Measurements from ENCODE around the gene PLA2G2C.

DNA sequence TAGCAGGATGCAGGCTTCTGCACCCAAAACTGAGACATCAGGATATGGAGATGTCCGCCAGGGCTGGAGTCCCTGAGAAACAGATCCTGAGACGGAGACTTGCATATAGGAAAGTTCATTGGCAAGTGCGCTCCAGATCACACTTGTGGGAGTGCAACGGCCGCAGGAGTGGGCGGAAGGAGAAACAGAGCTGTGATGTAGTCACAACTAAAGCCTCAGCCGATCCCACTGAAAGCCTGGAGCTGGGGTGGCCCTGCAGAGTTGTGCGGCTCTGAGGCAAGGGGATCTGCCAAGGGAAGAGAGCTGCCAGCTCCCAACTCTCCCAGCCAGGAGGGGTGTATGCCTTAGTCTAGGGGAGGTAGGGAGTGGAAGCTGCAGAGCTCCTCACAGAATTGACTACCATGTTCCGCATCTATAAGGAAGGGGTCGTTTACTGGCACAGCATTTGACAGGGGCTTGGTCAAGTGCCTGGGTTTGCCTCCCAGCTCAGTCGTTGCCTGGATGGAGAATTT lies 42.1 kb upstream of the PLA2G2C start:
- TF ChIP-seq CTCF (IDR thresholded peaks at IDR 0.05): no peak
- TF ChIP-seq POLR2A (IDR thresholded peaks at IDR 0.05): no peak
- no peak for TF ChIP-seq EP300 (IDR thresholded peaks at IDR 0.05)
